Duodenal mucosa (tissue), 2 donors: ENCODE results near the gene PHIP.

Experiments
- H3K27ac ChIP-seq: one replicate; pipeline ENCODE4 v1.7.0; 2013; ENCODE audit warnings: low read depth, low read length
- H3K27me3 ChIP-seq, 2 donors: one replicate each; pipeline ENCODE4 v1.7.0; 2013; ENCODE audit warnings: low read length in 2 of 2, control low read depth in 1 of 2; ENCODE audit not compliant: insufficient read depth in 2 of 2, control insufficient read depth in 1 of 2
- H3K36me3 ChIP-seq, 2 donors: one replicate each; pipeline ENCODE4 v1.7.0; 2013; ENCODE audit warnings: low read length in 2 of 2, control low read depth in 1 of 2; ENCODE audit not compliant: insufficient read depth in 2 of 2, control insufficient read depth in 1 of 2
- H3K4me1 ChIP-seq, 2 donors: one replicate each; pipeline ENCODE4 v1.7.0; 2013; ENCODE audit warnings: low read length in 2 of 2, control low read depth in 1 of 2; ENCODE audit not compliant: insufficient read depth in 2 of 2, control insufficient read depth in 1 of 2
- H3K4me3 ChIP-seq, 2 donors: one replicate each; pipeline ENCODE4 v1.7.0; 2013; ENCODE audit warnings: low read length in 2 of 2, low read depth in 1 of 2
- H3K9ac ChIP-seq, 2 donors: one replicate each; pipeline ENCODE4 v1.7.0; 2013; ENCODE audit warnings: low read length in 2 of 2, low read depth in 1 of 2
- H3K9me3 ChIP-seq, 2 donors: one replicate each; pipeline ENCODE4 v1.7.0; 2013; ENCODE audit warnings: low read length in 2 of 2, control low read depth in 1 of 2; ENCODE audit not compliant: control insufficient read depth in 1 of 2

PHIP gene

DNA sequence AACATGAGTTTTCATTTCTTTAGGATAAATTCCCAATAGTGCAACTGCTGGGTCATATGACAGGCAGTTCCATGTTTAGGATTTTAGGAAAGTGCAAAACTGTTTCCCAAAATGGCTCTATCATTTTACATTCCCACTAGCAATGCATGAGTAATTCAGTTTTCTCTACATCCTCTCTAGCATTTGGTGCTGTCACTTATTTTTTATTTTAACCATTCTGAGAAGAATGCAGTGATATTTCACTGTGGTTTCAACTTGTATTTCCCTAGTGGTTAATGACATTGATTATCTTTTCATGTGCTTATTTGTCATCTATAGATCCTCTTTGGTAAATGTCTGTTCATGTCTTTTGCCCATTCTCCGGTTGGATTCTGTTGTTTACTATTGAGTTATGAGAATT is 82.7 kb downstream of the PHIP start:
- Histone ChIP-seq H3K4me3 (no peak overlapping the region), H3K27ac (no peak overlapping the region), H3K9me3 (peaks cover 0 to 3% of the 10 kb centered on the region in 2 donors), H3K9ac (no peak overlapping the region), H3K27me3 (no peaks in the 10 kb centered on the region), H3K4me1 (no peaks in the 10 kb centered on the region), H3K36me3 (peaks cover 24 to 74% of the 10 kb centered on the region in 2 donors)

GRCh38 chr6:78993955-78994354 is 84.1 kb downstream of the PHIP start:
- H3K9me3 ChIP-seq = peaks cover 0 to 3% of the 10 kb centered on the region in 2 donors
- H3K27me3 ChIP-seq = no peaks in the 10 kb centered on the region
- H3K4me3 ChIP-seq = no peak overlapping the region
- H3K9ac ChIP-seq = no peak overlapping the region
- H3K27ac ChIP-seq = no peak overlapping the region
- peaks cover 34 to 84% of the 10 kb centered on the region in 2 donors for H3K36me3 ChIP-seq
- H3K4me1 ChIP-seq = no peaks in the 10 kb centered on the region

DNA sequence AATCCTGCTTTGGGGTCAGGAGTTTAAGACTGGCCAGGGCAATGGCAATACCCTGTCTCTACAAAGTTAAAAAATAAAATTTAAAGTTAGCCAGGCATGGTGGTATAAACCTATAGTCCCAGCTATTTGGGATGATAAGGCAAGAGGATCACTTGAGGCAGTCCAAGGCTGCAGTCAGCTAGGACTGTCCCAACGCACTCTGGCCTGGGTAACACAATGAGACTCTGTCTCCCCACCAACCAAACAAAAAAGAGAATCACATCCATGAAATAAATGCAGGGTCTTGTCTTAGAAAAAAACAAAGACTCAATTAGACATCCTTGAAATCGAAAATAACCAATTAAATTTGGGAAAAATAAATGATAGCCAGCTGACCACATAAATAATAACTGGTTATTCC is 88.9 kb downstream of the PHIP start:
- no peaks in the 10 kb centered on the region for H3K4me1 ChIP-seq
- no peak overlapping the region for H3K9ac ChIP-seq
- no peaks in the 10 kb centered on the region for H3K27me3 ChIP-seq
- peaks cover 36 to 85% of the 10 kb centered on the region in 2 donors for H3K36me3 ChIP-seq
- H3K27ac ChIP-seq = no peak overlapping the region
- no peak overlapping the region for H3K4me3 ChIP-seq
- H3K9me3 ChIP-seq = peaks cover 0 to 3% of the 10 kb centered on the region in 2 donors

DNA sequence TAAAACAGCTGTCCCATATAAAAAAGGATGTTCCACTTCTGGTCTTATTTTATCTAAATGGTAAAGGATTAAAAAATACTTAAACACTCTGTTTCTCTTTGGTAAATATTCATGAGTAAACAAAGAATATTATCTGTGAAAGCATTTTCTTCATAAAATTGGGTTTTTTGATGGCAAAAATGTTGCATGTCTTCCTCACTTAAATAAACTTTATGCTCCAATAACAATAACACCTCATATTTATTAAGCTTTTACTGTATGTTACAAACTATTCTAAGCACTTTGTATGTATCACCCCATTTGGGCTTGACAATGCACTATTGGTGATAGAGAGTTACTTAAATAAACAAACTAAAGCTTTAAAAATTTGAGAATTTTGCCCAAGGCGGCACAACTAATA is 91.9 kb downstream of the PHIP start:
- H3K4me3 ChIP-seq = no peak overlapping the region
- no peak overlapping the region for H3K9ac ChIP-seq
- no peaks in the 10 kb centered on the region for H3K4me1 ChIP-seq
- H3K27me3 ChIP-seq = no peaks in the 10 kb centered on the region
- H3K27ac ChIP-seq = no peak overlapping the region
- H3K36me3 ChIP-seq = peaks cover 40 to 86% of the 10 kb centered on the region in 2 donors
- no peaks in the 10 kb centered on the region for H3K9me3 ChIP-seq

GRCh38 chr6:78984225-78984950 is 93.7 kb downstream of the PHIP start:
- Histone ChIP-seq H3K27me3 (no peaks in the 10 kb centered on the region), H3K4me3 (no peak overlapping the region), H3K9ac (no peak overlapping the region), H3K4me1 (no peaks in the 10 kb centered on the region), H3K36me3 (peaks cover 31 to 84% of the 10 kb centered on the region in 2 donors), H3K9me3 (no peaks in the 10 kb centered on the region), H3K27ac (no peak overlapping the region)

DNA sequence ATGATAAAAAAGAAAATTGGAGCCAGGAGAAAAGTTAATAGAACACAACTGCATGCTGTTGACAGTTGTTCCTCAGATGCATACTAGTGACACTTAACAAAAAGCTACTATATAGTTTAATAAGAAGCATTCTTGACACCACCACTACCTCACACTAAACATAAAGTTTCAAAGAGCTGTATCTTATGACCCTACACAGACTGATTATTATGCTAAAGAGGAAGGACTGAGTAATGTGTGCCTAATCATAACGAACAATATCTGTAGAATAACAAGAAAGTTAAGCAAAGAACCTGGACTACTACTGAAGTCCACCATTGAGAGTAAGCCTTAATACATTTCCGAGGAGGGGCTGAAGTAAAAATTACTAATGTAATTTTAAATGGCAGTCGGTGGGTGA is 110.9 kb downstream of the PHIP start:
- Histone ChIP-seq H3K9ac (no peak overlapping the region), H3K36me3 (peaks cover 28 to 56% of the 10 kb centered on the region in 2 donors), H3K9me3 (no peaks in the 10 kb centered on the region), H3K4me3 (no peak overlapping the region), H3K4me1 (no peaks in the 10 kb centered on the region), H3K27ac (no peak overlapping the region), H3K27me3 (no peaks in the 10 kb centered on the region)

DNA sequence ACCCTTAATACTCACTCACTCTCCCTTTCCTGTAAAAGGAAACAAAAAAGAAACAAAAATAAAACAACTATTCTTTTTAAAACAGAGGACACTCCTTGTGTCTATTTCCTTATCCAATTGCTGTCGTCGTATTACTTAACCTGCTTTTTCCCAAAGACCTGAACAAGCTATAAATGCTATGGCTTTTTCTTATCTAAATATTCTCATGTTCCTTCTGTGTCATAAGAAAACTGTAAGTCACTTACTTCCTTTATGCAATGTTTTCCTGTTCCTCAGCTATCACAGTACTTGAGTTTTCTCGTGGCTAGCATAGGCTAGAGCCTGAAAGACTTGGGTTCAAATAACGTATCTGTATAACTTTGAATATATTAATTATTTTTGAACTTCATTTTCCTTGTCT is 111.5 kb downstream of the PHIP start:
- Histone ChIP-seq H3K4me3 (no peak overlapping the region), H3K27me3 (no peaks in the 10 kb centered on the region), H3K27ac (no peak overlapping the region), H3K9me3 (no peaks in the 10 kb centered on the region), H3K9ac (no peak overlapping the region), H3K4me1 (no peaks in the 10 kb centered on the region), H3K36me3 (peaks cover 33 to 63% of the 10 kb centered on the region in 2 donors)

GRCh38 chr6:78962448-78962847 is 115.6 kb downstream of the PHIP start:
- H3K4me1 ChIP-seq = peaks cover 3 to 5% of the 10 kb centered on the region in 2 donors
- H3K27ac ChIP-seq = no peak overlapping the region
- H3K36me3 ChIP-seq = peaks cover 29 to 55% of the 10 kb centered on the region in 2 donors
- no peak overlapping the region for H3K9ac ChIP-seq
- H3K27me3 ChIP-seq = no peaks in the 10 kb centered on the region
- no peak overlapping the region for H3K4me3 ChIP-seq
- H3K9me3 ChIP-seq = no peaks in the 10 kb centered on the region

- peaks cover 33 to 56% of the 10 kb centered on the region in 2 donors for H3K36me3 ChIP-seq
- no peak overlapping the region for H3K9ac ChIP-seq
- peaks cover 3 to 5% of the 10 kb centered on the region in 2 donors for H3K4me1 ChIP-seq
- H3K4me3 ChIP-seq = no peak overlapping the region
- H3K27me3 ChIP-seq = no peaks in the 10 kb centered on the region
- no peaks in the 10 kb centered on the region for H3K9me3 ChIP-seq
- H3K27ac ChIP-seq = no peak overlapping the region
Measured at GRCh38 chr6:78954740-78955139, 123.3 kb downstream of the PHIP start.

GRCh38 chr6:78953798-78954197 is 124.3 kb downstream of the PHIP start:
- Histone ChIP-seq H3K4me1 (peaks cover 3 to 5% of the 10 kb centered on the region in 2 donors), H3K9me3 (peaks cover 7% of the 10 kb centered on the region in 2 donors), H3K36me3 (peaks cover 35 to 61% of the 10 kb centered on the region in 2 donors), H3K9ac (no peak overlapping the region), H3K27me3 (no peaks in the 10 kb centered on the region), H3K27ac (no peak overlapping the region), H3K4me3 (no peak overlapping the region)
